ENCODE measurements around the gene PID1.

GRCh38 chr2:229104974-229105387, 166.1 kb downstream of the PID1 start:
- TF ChIP-seq CTCF (IDR thresholded peaks at IDR 0.05) (no peak), POLR2AphosphoS5 (IDR thresholded peaks at IDR 0.05) (no peak)
